Nephron progenitor cell (in vitro differentiated cells): ENCODE results near the gene LMAN1L.

Experiments
- DNase-seq: peaks from one replicate; pipeline ENCODE4 v3.0.0; 2021
- H3K27ac Mint-ChIP-seq: 2 replicates; pipeline ENCODE4 v1.8.0; 2021; ENCODE audit warnings: mild to moderate bottlenecking, moderate library complexity, mixed read lengths
- H3K27me3 Mint-ChIP-seq: 2 replicates; pipeline ENCODE4 v1.8.0; 2021; ENCODE audit warnings: mild to moderate bottlenecking, low read depth, mixed read lengths; ENCODE audit not compliant: poor library complexity
- H3K36me3 Mint-ChIP-seq: 2 replicates; pipeline ENCODE4 v1.8.0; 2021; ENCODE audit warnings: low read depth, mixed read lengths
- H3K4me1 Mint-ChIP-seq: 2 replicates; pipeline ENCODE4 v1.8.0; 2021; ENCODE audit warnings: mixed read lengths
- H3K4me3 Mint-ChIP-seq: 2 replicates; pipeline ENCODE4 v1.8.0; 2021; ENCODE audit warnings: mild to moderate bottlenecking, moderate library complexity, mixed read lengths
- H3K9me3 Mint-ChIP-seq: 2 replicates; pipeline ENCODE4 v1.8.0; 2021; ENCODE audit warnings: mild to moderate bottlenecking, moderate library complexity, mixed read lengths
- TF ChIP-seq, protein P1 (sequence below): fragments of 200-600 bp; sonication (generic); IDR thresholded peaks from 2 replicates; pipeline ENCODE4 v1.5.0; 2021; ENCODE audit warnings: antibody characterized with exemption

The LMAN1L gene

DNA sequence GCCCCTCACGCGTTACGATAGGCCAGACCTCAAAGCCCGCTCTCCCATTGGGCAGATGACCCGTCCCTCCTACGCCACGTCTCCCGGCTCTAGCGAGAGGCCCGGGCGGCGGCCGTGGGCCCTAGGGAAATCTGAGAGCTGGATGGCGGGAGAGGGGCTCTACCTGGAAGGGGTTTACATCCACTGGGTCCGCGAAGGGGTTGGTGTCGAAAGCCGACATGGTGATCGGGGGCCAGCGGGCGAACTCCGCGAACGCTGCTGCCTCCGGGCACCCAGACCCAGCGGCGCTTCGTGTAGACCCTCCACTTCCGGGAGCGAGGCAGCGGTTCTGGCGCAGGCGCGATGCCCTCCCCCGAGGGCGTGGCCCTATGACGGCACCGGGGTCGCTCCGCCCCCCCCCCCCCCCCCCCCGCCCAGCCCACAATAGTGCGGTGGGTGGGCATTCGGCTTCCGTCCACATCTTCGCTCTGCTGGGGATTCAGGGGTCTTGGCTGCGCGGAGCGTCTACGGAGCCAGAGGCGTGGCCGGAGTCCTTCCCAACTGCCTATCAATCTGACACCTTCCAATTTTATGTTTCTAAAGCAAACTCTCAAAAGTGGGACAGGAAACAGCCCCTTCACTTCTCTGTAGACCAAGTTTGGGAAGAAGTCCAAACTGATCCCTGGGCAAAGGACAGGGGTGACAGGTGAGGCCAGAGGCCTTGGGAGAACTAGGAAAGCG lies 60.6 kb downstream of the LMAN1L start, which contains the start of gene SCAMP2:
Gene SCAMP2 (minus strand): TSS at position 330 of the 720 bp plus-strand sequence. CDS start 110 bp downstream, at position 220.
- Mint-ChIP-seq H3K9me3 (peaks cover under 1% of the 10 kb centered on the region), H3K27me3 (peaks cover 4% of the 10 kb centered on the region), H3K4me3 (peak within 1 kb of the TSS; percentile 94), H3K4me1 (peaks cover 25% of the 10 kb centered on the region), H3K27ac (peak within 1 kb of the TSS; percentile 90), H3K36me3 (peaks cover 2% of the 10 kb centered on the region)
- peak; percentile 91 for DNase-seq
- TF ChIP-seq, protein P1, sequence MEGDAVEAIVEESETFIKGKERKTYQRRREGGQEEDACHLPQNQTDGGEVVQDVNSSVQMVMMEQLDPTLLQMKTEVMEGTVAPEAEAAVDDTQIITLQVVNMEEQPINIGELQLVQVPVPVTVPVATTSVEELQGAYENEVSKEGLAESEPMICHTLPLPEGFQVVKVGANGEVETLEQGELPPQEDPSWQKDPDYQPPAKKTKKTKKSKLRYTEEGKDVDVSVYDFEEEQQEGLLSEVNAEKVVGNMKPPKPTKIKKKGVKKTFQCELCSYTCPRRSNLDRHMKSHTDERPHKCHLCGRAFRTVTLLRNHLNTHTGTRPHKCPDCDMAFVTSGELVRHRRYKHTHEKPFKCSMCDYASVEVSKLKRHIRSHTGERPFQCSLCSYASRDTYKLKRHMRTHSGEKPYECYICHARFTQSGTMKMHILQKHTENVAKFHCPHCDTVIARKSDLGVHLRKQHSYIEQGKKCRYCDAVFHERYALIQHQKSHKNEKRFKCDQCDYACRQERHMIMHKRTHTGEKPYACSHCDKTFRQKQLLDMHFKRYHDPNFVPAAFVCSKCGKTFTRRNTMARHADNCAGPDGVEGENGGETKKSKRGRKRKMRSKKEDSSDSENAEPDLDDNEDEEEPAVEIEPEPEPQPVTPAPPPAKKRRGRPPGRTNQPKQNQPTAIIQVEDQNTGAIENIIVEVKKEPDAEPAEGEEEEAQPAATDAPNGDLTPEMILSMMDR = no peak

DNA sequence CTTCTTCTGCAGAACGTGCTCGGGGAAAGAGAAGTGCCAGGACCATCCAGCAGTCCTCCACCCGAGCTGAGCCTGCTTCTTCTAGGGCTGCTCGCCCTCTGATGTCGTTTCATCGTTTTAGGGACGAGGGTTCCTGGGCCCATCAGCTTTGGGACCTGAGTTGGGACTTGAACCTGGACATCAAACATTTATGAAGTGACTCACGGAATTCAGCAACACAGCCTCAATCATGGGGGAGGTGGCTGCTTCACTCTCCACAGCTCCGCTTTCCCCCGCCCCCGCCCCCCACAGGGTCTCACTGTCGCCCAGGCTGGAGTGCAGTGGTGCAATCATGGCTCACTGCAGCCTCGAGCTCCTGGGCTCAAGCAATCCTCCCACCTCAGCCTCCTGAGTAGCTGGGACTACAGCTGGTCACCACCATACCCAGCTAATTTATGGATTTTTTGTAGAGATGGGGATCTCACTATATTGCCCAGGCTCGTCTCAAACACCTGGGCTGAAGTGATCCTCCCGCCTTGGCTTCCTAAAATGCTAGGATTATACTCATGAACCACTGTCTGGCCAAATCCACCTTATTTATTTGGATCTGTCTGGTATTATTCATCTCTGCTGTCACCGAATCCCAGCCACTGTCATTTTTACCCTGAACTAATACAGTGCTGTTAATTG lies 61.3 kb downstream of the LMAN1L start:
- TF ChIP-seq, protein P1 = no peak
- H3K4me1 Mint-ChIP-seq = peaks cover 25% of the 10 kb centered on the region
- DNase-seq = peak; percentile 29
- H3K36me3 Mint-ChIP-seq = no peaks in the 10 kb centered on the region
- peaks cover 4% of the 10 kb centered on the region for H3K27me3 Mint-ChIP-seq
- H3K9me3 Mint-ChIP-seq = no peaks in the 10 kb centered on the region
- no peak overlapping the region for H3K27ac Mint-ChIP-seq
- H3K4me3 Mint-ChIP-seq = peak overlapping the region; percentile 94
